NCI-H1694 (cell line): ENCODE measurements around the gene WASF1.

Source experiments
- DNase-seq: peaks from one replicate; lab custom pipeline; 2025; lab: John Stamatoyannopoulos, UW

WASF1 gene

DNA sequence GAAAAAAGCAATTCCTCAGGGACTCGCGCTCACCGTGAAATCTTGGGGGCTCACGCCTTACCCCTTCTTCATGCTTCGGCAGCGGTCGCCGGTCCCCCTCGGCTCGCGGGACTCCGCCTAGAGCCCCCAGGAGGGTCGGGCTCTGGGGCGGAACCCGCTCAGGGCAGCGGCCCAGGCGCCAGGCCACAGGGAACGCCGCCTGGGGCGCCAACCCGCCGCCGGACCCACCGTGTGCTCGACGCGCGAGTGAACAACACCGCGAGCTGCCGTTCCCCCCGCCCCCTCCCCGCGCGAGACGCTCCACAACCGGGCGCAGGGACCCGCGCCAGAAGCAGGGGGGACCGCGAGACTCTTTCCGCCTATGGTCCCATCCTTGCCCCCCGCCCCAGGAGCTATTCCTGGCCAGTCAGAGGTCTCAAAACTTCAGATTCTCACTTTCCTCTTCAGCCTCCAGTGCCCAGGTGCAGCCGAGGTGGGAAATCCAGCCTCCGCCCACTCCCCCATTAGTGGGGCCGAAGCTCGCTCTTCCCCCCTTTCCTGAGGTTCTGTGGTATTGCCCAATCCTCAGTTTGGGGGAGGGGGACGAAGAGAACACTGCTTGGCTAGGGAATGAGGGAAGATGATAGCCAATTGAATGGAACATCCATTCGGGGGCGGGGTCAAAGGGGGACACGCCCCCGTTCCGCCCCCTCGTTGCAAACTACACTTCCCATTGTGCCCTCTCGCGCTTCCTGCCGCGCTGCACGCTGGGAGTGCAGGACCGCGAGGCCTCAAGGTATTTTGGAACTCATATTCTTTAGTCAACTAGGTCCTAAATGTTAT, at the start of gene WASF1:
TSS of gene WASF1 (minus strand) at position 265 of the 822 bp plus-strand sequence. CDS start 52,069 bp downstream, outside the sequence.
- DNase-seq, result peak; percentile 95

DNA sequence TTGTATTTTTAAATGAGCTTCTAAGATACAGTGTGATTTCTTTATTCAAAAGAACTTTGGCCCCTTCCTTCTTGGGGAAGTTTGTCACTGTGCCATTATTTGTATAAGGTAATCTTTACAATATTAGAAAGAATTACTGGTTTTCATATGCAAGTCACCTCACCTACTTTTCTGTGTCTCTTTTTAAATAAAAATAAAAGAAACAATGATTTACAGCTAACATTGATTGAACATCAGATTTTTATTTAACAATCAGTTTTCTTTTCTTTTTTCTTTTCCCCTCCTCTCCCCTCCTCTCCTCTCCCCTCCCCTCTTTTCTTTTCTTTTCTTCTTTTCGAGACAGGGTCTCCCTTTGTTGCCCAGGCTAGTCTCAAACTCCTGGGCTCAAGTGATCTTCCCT, 46.8 kb upstream of the WASF1 start:
- DNase-seq, result no peak

DNA sequence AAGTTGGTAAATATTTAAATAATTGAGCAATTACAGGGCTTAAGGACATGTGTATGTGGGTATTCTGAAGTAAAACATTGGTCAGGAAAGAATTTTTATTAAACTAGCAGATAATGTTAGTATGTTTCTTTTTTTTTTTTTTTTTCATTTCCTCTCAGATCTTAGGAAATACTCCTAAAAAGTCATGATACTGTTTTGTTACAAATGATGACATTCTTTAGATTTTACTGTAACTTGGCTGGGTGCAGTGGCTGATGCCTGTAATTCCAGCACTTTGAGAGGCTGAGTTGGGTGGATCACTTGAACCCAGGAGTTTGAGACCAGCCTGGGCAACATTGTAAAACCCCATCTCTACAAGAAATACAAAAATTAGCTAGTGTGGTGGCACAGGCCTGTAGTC, 42.3 kb upstream of the WASF1 start:
- DNase-seq, result no peak

DNA sequence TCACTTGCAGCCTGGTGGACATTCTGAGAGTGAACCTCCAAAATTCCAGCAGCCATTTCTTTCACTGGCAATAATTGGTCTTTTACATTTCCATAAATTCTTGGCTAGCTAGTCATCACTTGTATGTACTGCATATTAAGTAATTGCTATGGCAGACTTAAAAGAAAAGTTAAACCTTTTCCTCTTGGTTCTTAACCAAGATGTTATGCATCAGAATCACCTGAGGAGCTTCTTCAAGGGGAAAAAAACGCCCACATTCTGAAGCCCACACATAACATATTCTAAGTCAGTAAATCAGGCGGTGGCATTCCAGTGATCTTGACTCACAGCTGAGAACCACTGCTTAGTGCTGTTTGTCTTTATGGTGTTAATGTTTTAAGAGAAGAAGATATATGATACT, 37.8 kb upstream of the WASF1 start:
- DNase-seq, result no peak

DNA sequence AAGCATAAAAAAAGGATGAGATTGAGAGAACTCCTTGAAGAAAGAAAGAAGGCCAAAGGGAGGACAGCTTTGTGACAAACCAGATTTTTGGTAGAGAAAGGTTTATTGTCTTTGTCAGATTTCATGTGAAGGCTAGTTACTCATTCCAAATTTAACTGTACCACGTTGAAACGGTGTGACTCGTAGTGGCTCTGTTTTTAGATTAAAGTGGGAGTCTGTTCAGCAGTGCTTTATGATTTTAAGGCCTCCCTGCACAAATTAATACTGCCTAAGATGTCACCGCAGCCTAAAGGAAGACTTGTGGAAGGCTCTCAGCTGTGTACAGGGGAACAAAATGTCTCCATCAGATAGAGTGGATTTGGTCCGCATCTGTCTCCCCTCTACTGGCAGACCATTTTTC, 36.7 kb upstream of the WASF1 start:
- DNase-seq, result no peak

DNA sequence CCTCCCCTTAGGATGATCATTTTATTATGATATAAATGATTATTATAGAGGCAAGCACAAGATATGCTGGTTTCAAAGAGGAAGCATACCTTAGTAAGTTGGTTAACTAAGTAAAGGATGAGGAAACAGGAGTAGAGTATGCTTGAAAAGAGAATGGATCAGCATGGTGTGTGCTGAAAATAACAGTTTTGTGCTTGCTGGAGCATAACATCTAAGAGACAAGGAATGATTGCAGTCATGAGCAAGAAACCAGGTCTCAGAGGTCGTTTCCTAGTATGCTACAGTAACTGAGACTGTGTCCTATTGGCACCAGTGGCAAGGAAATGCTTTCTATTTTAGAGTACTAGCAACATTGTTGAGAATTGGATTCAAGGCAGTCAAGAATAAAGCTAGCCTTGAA, 34.9 kb upstream of the WASF1 start:
- no peak for DNase-seq

DNA sequence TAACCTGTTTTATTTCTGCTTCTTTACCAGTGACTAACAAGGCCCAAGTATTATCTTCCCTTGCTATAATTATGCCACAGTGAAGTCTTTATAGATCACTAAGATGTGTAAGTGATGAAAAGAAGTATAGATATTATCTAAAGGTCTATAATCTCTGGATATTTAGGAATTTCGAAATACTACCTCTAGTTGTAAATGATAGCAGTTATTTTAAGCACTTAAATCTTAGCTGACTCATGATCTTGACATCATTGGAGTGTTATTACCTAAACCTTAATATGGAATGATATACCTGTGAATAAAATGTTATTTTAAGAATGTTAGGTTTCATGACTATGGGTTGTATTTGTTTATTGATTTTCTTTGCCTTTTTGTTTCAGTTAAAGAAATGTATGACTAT, 32.3 kb upstream of the WASF1 start:
- no peak for DNase-seq

DNA sequence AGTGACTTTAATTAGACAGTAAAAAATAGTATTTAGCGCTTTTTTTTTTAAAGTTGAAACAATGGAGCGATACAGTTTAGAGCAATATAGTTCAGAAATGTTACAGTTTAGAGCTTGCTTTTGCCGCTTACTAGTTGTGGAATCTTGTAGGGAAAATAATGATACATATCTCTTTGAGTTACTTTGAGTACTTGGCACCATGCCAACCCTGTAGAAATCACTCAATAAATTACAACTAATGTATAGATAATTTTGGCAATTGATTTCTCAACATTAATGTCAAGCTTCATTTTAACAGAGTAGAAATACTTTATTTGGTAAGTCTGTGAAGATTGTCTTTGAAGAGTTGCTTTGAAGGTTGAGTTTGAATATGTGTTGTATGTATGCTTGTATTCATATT, 28.2 kb upstream of the WASF1 start:
- no peak for DNase-seq

DNA sequence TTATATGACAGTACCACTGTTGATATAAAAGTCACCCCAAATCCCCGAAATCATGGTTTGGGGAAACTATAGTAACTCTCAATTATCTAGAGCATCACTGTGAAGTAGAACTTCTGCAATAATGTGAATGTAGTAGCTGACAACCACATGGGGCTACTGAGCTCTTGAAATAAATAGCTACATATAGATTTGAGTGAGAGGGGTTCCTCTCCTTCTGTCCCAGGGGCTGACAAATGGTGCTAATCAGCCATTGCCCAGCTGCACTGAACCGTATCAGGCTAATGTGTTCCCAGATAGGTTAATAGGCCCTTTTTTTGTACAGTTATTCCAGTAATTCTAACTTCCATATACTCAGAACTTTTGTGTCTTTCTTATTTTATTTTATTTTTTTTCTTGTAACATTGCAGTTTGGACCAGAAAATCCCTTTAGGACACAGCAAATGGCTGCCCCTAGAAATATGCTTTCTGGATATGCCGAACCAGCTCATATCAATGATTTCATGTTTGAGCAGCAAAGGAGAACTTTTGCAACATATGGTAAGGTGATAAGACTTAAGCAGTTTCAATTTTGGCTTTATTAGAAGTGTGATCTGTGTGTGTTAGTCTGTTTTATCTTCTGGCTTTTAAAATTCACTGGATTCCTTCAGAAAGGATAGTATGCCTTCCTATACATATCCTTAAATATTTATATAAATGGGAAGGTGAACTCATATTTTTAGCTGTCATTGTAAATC, 21.8 kb upstream of the WASF1 start:
- no peak for DNase-seq

DNA sequence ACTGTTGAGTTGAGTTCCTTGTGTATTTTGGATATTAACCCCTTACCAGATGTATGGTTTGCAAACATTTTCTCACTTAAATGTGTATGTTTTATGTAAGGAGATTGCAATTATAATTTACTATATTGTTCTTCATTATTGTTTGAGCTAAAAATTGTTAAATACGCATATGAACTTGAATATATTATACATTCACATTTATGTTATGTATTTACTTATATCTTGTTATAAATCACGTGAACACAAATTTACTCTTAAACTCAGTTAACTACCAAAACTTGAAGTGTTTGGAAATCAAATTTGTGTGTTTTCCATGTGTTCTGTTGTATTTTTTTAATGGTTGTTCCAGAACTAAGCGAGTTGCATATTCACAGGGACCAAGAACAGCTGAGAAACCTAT, 19.1 kb upstream of the WASF1 start:
- no peak for DNase-seq

DNA sequence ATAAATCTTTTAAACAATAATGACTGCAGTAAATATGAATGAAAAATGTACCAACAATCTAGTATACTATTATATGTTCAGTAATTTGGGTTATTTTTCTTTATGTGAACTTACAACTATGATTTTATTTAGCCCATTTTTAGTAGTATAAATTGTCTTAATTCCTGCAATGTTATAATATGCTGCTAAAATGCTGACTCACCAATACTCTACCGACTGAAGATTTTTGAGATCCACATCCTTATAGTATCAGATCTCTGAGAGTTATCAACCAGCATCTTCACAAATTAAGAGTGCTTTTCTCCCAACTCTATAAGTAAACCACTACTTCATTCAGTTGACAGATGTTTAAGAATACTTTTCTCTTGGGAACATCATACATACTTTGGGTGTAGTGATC, 17.4 kb upstream of the WASF1 start:
- DNase-seq, result no peak

DNA sequence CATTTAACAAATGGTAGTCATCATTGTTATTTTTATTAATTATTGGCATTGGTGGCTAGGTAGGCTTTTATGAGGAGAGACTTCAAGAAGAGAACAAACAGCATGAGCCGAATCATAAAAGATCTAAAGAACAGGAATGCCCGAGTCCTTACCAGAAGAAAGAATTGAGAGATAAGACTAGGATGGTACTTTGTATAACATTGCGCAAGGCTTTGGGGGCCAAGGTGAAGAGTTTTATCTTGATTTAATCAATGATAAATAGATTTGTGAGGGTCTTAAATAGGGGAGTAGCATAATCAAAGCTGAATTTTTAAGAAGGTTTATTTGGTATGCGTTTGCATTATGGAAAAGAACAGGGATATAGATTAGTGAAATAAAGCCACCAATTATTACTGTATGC, 16.2 kb upstream of the WASF1 start:
- DNase-seq, result no peak

DNA sequence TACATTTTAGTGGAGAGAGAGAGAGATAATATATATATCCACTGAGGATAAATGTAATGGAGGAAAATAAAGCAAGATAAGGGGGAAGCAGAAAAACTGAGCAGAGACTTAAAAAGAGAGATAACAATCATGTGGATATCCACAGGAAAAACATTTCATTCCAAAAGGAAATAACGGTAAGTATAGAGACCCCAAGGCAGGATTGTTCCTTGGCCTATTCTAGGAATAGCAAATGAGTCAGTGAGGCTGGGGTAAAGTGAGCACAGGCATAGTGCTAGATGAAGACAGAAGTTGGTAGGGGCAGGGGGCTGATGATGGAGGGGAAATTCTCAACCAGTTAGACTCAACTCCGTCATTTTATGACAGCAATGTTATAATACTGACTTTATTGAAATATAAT, 12.0 kb upstream of the WASF1 start:
- no peak for DNase-seq

DNA sequence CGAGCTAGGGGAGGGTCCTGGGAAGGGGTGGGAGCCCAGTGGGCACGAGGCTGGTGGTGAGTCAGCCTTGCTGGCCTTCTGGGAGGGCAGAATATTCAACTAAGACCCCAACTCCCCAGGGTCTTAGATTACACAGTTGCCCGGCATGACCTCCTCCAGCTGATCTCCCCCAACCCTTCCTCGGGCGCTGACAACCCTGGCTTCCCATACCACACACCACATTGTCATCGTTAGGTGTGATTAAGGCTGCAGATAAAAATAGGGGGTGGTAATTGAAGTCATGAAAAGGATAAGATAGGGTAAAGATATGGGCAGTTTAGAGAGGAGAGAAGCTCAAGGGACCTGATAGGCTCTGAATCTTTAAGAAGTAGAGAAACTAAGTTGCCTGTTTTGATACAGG, 11.3 kb upstream of the WASF1 start:
- DNase-seq, result no peak

DNA sequence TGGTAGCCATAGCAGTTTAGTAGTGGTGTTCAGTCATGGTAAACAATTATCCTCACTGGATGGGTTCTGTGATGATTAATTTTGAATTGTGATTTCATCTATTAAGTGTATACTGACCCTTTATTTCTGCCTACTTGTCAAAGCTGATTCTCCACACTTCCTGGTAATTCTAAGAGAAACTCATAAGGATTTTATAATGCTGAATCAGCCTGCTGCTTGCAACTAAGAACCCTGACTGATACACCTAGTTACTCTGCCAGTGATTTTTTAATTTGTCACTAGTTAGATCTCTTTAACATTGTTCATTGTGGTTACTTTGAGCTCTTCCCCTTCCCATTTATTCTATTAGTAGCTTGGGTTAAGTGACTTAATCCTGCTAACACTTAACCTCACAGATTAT, 9.3 kb upstream of the WASF1 start:
- no peak for DNase-seq

DNA sequence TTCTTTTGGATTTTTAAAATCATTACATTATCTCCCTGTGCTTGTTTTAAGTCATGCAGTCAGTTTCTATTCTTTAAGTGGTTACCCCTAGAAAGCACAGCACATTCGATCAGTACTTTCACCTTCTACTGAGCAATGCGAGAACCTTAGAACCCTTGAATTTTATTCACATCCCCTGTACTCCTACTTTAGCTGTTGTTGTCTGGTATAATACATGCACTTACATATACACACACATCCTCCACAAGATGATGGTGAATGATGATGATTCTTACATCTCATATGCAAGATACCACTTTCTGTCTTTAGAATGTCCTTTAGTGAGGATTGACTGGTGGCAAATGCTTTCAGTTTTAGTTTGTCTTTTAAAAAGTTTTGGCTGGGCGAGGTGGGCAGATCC, 6.4 kb upstream of the WASF1 start:
- no peak for DNase-seq

DNA sequence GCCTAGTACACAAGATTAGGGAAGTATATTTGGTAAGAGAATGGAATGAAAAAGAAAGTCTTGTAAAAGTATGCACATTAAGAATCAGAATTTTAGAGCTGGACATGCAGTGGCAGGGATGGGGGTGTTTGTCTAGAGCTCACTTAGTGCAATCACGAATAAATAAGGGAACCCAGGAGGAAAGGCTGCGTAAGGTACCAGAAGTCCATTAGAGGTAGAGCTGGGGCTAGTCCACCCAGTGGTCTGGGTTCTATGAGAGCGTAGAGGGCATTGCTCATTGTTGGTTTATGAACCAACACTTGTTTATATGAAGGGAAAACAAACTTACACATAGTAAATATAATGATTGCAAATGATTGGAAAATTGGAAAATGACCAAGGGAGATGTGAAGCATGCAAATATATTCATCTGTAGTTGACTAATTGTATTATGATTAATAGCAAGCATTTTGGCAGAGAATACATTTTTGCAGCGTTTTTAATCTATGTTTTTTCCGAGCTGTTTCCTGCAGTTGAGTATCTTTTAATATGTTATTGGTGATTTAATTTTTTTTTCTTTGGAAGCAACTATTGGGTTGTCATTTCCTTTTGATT, 3.9 kb upstream of the WASF1 start:
- DNase-seq, result no peak

DNA sequence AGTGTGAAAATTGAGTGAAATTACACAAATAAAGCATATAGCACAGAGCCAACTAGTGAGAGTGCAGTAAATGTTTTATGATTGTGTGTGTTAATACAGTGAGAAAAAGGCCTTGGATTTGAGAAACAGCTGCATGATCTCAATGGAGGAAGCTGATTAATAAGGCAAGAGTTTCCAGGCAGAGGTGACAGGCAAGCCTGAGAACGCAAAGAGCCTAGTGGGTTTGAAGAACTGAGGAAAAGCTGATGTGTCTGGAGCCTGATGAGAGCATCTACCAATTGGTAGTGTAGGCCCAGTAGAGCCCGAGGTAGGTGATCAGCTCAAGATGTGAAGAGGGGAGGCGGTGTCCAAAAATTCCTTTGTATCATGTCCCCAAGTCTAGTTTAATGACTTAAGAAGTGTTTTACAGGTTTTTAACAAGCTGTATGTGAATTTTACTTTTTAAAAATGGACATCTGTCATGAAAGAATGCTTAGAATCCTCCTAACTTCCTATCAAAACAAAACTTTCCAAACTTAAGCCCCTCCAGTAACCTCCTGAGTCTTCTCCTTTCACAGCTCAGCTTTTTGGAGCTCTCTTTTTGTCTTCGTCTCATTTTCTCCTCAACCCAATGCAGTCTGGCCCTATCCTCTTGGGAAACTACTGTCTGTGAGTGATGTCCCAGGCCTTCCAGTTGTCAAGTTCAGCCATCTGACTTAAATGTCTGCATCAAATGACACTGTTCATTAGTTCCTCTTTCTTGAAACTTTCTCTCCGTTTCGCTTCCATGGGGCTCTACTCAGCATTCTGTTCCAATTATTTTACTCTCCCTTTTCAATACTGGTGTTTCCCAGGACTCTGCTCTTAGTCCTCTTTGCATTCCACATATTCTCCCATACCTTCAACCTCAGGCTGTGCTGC, 1.9 kb upstream of the WASF1 start:
- no peak for DNase-seq

DNA sequence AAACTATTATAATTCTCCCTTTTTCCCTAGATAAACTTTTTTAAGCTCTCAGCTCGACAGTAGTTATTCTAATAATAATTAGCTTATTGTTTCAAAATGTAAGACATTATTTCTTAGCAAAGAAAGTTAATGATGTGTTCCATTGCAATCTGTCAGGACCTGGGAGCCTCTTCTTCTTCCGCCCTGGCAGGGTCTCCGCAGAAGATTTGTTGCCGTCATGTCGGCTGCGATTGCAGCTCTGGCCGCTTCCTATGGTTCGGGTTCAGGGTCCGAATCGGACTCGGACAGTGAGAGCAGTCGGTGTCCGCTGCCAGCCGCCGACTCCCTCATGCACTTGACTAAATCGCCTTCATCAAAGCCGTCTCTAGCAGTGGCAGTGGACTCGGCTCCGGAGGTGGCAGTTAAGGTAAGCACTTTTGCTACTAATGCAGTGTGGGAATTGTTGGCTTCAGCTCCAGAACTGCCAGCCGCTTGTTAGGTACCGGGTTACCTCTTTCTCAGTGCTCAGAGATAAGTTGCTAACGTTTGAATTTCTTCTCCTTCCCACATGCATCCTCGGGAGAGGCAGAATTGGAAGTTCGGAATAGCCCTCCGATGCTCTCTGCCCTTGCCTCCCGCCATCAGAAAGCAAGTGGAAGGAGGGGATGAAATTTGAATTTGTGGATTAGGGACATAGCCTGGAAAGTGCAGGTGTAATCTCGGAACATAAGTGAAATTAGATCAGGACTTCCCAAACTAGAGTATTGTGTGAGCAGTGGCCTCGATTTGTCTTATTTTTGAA, 948 bp upstream of the WASF1 start, which contains the start of gene CDC40:
TSS of gene CDC40 (plus strand) at position 200 of the 781 bp plus-strand sequence. CDS start at position 218, 18 bp downstream.
- DNase-seq, result no peak

DNA sequence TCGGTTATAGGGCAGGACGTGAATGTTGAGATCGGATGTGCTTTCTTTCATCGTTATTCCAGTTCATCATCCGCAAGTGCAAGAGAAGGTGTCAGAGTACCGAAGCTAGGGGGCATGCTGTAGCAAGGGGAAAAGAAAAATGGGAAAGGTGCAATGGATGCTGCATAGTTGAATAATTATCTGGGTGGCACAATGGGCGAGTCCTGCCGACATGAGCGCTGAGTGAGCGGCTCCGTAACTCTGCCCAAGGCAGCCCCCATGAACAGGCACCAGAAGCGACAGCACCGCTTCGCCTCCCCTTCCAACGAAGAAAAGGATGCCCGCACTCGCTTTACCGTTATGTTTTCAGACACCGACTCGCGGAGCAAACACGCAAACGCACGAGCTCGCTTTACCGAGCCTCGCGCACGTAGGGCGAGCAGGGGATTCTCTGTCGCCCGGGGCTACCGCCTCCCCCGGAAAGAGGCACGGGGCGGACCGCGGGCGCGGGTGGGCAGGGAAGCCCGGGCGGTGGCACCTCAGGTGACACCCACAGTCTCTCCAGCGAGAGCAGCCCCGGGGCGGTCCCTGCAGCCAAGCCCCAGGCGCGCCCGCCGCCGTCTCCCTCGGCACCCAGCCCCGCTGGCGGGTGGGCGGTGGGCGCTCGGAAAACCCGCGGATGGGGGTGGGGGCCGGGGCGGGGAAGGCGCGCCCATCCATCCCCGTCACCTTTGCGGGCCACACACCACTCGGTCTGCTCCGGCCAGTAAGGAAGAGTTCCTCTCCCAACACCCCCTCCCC, 654 bp downstream of the WASF1 start:
- DNase-seq, result peak; percentile 52
